NCI-H526 treated with DMSO at 0.1 percent for 48 hours (cell line): ENCODE results near the gene YIPF4.
"Not testable (repeated sequence)": the region's sequence is repeated elsewhere in the genome, so short reads cannot be mapped to it uniquely, and the experiment has no call there.

Source experiments
- DNase-seq: peaks from one replicate; lab custom pipeline; 2025; lab: John Stamatoyannopoulos, UW

Gene YIPF4

GRCh38 chr2:32277674-32278477, at the start of gene YIPF4:
Gene YIPF4, plus strand, starts transcription at chr2:32277904. Its CDS starts 252 bp downstream, at chr2:32278156.
- peak; percentile 88 for DNase-seq

DNA sequence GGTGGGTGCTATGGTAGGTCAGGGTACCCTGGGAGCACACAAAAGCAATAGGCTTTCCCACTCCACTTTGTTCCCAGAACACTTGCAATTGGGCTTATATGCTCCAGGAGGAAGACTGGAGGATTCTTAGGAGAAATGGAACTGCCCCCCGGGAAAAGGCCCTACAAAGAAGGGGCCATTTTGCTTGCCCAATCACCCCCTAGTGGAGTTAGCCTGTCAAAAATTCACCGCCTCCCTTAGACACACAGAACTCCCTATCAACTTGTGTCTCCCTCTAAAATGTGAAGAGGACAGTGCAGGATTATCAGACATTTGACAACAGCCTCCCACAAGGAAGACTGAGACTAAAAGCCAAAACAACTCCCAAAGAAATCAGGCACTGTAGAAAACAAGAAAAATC, 49.5 kb upstream of the YIPF4 start:
- DNase-seq = no peak

DNA sequence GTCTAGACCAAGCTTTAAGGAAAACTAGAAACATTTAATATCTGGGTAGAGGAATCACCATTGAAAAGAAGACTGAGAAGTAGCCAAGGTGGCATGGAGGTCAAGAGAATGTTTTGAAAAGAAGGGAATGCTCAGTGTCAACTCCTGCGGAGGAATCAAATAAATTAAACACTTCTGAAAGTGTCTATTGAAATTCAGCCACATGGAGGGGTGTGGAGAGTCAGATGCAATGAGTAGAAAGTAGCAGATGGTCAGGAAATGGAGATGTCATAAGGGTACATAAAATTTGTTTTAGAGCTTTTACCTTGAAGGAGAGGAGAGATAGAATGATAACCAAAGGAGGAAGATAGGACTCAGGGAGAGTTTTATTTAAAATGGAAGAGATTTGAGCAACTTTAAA, 48.1 kb upstream of the YIPF4 start:
- no peak for DNase-seq

- DNase-seq = no peak
Measured at GRCh38 chr2:32231959-32232358, 45.7 kb upstream of the YIPF4 start.

- no peak for DNase-seq
Measured at GRCh38 chr2:32235315-32235714, 42.4 kb upstream of the YIPF4 start.

DNA sequence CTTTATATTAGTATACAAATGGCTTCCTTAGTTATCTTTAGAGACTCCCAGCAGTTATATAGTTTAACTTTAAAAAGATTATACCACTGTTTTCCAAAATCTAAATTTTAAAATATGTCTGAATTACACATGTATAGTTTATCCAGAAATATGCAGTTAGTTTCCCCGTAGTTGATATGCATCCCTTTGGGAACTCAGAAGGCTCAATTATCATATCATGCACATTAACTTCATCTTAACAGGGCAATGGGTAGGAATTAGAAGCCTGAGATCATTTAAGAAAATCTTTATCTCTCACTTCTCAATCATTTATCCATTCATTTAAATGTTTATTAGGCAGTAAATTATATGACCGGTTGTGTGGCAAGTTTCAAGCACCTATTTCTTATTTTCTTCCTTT, 40.2 kb upstream of the YIPF4 start:
- DNase-seq = no peak

GRCh38 chr2:32237996-32238395, 39.7 kb upstream of the YIPF4 start:
- DNase-seq = no peak

DNA sequence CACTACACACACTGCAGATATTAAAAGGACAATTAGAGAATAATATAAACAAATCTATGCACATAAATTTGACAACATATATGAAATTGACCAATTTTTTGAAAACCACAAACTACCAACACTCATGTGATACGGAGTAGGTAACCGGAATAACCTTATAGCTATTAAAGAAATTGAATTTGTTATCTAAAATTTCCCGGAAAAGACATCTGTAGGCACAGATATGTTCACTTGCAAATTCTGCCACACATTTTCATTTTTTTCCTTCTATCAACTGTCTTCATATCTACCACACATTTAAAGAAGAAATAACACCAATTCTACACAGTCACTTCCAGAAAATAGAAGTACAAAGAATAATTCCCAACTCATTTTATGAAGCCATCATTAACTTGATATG, 35.4 kb upstream of the YIPF4 start:
- no peak for DNase-seq

DNA sequence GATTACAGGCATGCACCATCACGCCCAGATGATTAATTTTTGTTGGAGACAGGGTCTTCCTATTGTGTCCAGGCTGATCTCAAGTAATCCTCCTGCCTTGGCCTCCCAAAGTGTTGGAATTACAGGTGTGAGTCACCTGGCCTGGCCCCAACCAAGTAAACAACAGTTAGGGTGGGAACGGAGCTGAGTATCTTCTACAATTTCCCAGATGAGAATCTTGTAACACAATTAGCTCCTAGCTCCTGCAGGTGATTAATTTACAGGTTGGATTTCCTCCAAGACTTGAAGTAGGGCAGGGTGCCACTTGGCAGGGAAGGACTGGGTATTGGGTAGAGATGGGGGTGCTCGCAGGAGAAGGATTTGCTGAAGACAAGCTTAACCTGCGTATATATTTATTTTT, 30.8 kb upstream of the YIPF4 start:
- DNase-seq = no peak

DNA sequence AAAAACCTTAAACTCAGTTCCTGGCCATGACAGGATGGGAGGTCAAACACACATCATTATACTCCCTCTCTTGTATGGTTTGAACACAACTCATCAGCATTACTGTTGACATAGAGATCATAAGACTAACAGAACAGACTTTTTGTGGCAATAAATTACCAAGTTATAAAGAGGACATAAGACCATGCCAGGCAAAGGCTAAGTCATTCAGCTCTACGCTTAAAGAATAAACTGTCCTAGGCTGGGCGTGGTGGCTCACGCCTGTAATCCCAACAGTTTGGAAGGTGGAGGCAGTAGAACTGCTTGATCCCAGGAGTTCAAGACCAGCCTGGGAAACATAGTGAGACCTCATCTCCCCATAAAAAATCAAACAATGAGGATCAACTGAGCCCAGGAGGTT, 29.4 kb upstream of the YIPF4 start:
- no peak for DNase-seq

- DNase-seq = no peak
Measured at GRCh38 chr2:32249731-32250236, 27.9 kb upstream of the YIPF4 start.

- DNase-seq = no peak
Measured at GRCh38 chr2:32250290-32250689, 27.4 kb upstream of the YIPF4 start.

- DNase-seq = no peak
Measured at GRCh38 chr2:32258242-32258641, 19.5 kb upstream of the YIPF4 start.

- DNase-seq = no peak
Measured at GRCh38 chr2:32260376-32260775, 17.3 kb upstream of the YIPF4 start.

DNA sequence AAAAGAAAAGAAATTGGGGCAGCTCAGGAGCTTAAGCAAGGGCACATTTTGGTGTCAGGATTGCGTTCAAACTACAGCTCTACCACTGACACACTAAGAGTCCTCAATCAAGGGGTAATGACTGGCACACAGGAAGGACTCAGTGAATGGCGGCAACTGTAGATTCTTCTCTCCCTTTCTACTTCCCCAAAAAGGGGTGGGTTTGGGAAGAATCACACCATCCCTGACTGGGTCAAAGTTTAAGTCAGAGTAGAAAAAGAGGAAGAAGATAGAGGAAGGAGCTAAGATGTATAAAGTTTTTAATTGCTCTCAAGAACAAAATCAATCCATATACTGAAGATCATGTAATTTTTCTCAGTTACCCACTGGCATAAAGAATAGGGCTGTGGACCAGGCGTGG, 15.6 kb upstream of the YIPF4 start:
- DNase-seq = no peak

DNA sequence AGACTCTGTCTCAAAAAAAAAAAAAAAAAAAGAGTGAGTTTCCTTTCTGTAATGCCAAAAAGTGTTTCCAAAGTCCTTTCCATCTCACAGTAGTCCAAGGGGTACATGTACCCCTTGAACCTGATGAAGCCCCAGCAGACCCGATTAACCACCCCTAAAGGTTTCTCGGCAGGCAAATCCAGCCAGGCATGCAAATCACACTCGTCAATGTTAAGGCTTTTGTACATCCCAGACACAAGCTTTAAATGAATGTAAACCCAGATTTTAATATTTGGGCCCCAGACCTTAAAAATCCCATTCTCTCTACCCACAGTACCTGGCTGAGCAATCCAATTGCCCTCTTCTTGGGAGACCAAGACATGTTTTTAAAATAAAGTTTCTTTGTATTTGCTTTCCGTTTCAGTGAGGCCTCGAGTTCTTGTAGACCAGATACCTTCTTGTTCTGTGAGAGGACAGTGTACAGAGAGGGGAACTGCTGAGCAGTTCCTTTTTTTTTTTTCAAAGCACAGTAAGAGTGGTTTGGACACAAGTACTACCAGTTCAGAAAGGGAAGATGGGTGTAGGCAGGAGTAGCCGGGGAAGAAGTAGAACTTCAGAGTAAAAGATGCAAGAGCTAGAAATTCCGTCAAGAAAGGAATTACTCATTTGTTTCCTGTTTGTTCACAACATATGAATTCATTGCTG, 13.1 kb upstream of the YIPF4 start, which contains the start of gene NLRC4:
Gene NLRC4, minus strand, starts transcription at position 465 of the 684 bp plus-strand sequence. CDS start 8,111 bp downstream, outside the sequence.
- DNase-seq = peak; percentile 7

- DNase-seq = no peak
Measured at GRCh38 chr2:32271063-32271462, 6.6 kb upstream of the YIPF4 start.

DNA sequence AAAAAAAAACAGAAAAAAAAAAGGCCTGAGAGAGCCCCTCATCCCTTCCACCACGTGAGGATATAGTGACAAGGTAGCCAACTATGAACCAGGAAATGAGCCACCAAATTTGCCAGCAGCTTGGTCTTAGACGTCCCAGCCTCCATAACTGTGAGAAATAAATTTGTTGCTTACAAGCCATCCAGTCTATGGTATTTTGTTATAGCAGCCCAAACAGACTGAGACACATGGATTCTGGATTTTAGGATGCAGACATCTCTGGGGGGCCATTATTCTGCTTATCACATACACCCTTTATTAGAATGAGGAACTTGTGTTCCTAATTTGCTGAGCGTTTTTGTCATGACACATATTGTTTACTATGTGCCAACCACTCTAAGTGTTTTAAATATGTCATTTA, 5.4 kb upstream of the YIPF4 start:
- DNase-seq = no peak

GRCh38 chr2:32274289-32274688, 3.4 kb upstream of the YIPF4 start:
- DNase-seq = no peak

- not testable (repeated sequence) for DNase-seq
Measured at GRCh38 chr2:32275790-32276189, 1.9 kb upstream of the YIPF4 start.

DNA sequence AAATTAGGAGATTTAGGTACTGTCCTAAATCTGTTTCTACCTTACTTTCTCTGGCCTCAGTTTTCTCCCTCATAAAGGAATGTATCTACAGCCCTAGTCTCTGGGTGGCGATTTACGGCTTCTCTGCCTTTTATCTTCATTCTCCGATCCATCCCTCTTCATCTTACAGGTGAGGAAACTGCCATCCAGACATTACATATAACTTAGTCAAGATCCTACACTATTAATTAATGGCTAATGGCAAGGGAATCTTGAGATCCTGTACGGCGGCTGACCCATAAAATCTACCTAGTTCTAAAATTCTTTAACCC, 386 bp upstream of the YIPF4 start:
- no peak for DNase-seq

DNA sequence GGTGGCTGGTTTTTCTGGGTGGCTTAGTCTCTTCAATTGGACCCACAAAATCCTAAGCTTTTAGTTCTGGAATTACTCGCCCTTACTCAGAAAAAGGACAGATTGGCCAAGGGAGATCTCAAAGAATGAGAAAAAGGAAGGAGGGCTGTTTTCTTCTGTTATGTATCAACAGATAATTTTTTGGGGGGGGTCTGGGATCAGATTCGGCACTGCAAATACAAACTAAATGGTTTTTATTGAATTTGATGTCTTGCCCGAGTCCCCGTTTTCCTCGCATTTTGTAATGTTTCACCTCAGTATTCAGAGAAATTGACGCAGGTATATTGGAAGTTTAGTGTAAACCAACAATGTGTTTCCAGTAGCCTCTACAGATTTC, 762 bp downstream of the YIPF4 start:
- no peak for DNase-seq

DNA sequence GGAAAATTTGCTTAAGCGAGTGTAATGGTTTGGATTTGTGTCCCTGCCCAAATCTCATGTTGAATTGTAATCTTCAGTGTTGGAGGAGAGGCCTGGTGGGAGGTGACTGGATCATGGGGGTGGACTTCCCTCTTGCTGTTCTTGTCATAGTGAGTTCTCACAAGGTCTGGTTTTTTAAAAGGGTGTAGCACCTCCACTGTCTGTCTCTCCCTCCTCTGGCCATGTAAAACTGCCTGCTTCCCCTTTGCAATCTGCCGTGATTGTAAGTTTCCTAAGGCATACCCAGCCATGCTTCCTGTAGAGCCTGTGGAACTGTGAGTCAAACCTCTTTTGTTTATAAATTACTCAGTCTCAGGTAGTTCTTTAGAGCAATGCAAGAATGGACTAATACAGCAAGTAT, 6.6 kb downstream of the YIPF4 start:
- DNase-seq = no peak
